ENCODE data around the gene LCA5L. TPM values are rescaled to one million over a fixed set of nuclear protein-coding genes. Genes with fewer than 3 reads are reported as not detected.

Gene LCA5L
- total RNA-seq, 1 experiment from 2014 or later, result 2.8 TPM

DNA sequence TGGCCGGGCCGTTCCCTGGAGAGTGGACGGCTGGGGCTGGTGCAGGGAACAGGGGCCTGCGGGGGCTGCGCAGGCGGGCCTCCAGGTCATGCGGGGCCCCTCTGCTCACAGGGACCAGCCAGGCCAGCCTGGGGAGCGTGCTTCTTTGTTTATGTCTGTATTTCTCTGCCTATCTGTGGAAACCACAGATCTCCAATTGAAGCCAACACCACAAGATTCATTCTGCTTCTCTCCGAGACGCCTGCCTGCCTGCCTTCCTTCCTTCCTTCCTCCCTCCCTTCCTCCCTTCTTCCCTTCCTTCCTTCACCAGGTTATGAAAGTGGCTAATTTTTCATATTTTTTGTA is 56.8 kb downstream of the LCA5L start:
- no peaks in the 10 kb centered on the region for H3K27me3 Mint-ChIP-seq (ENCODE audit: insufficient read depth, unreplicated experiment)
- CTCF ChIA-PET, result interaction anchor here (1.2 kb wide), 1 partner anchor 10 kb away, joined by 3 read pairs; no protein-coding TSS in a partner anchor
- TF ChIP-seq, protein P1, sequence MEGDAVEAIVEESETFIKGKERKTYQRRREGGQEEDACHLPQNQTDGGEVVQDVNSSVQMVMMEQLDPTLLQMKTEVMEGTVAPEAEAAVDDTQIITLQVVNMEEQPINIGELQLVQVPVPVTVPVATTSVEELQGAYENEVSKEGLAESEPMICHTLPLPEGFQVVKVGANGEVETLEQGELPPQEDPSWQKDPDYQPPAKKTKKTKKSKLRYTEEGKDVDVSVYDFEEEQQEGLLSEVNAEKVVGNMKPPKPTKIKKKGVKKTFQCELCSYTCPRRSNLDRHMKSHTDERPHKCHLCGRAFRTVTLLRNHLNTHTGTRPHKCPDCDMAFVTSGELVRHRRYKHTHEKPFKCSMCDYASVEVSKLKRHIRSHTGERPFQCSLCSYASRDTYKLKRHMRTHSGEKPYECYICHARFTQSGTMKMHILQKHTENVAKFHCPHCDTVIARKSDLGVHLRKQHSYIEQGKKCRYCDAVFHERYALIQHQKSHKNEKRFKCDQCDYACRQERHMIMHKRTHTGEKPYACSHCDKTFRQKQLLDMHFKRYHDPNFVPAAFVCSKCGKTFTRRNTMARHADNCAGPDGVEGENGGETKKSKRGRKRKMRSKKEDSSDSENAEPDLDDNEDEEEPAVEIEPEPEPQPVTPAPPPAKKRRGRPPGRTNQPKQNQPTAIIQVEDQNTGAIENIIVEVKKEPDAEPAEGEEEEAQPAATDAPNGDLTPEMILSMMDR (IDR thresholded peaks at IDR 0.05; ENCODE audit: unreplicated experiment), result no peak
- BruUV-seq (replicated peaks), result no TSS peak
- peaks cover 33% of the 10 kb centered on the region for H3K36me3 Mint-ChIP-seq (ENCODE audit: insufficient read depth, unreplicated experiment)
- H3K27ac Mint-ChIP-seq (ENCODE audit: low read depth, unreplicated experiment), result no peak overlapping the region
- no peaks in the 10 kb centered on the region for H3K9me3 Mint-ChIP-seq (ENCODE audit: unreplicated experiment)
- intact Hi-C loops (cut with micrococcal nuclease), result loop anchor here (1.0 to 5.0 kb wide), 4 partner anchors 40 to 206 kb away; partner anchors contain the start of genes BRWD1 and PSMG1
- H3K4me1 Mint-ChIP-seq (ENCODE audit: insufficient read depth, unreplicated experiment), result peaks cover 10% of the 10 kb centered on the region
- POLR2A ChIA-PET, result interaction anchor here (0.9 kb wide), 1 partner anchor 103 kb away, joined by 3 read pairs; no protein-coding TSS in a partner anchor
- no peak for DNase-seq (ENCODE audit: unreplicated experiment)
- H3K4me3 Mint-ChIP-seq (ENCODE audit: unreplicated experiment), result peak overlapping the region; percentile 68

DNA sequence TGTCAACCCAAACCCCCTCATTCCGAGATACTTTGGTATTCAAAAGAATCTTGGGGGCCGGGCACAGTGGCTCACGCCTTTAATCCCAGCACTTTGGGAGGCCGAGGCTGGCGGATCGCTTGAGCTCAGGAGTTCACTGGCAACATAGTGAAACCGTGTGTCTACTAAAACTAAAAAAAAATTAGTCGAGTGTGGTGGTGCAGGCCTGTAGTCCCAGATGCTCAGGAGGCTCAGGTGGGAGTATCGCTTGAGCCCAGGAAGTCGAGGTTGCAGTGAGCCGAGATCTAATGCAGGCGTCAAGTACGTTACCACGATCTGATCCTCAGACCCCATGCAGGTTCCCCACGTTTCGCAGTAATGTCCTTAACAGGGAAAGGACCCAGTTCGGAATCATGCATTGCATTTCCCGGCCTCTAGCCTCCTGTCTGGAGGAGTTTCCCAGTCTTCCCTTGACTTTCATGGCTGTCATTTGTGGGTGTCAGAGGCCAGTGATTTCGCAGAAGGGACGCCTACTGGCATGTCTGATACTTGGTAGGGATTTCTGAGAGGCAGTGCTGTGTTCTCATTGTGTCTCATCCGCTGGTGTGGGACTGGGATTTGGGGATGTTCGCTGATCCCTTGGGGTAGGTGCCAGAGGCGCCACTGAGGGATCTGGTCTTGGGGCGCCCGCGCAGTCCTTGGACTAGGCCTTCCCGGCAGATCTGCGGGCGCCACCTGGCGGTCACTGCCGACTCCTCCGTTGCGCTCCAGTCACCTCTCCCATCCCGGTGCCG is 57.4 kb downstream of the LCA5L start:
- ChIA-PET CTCF (interaction anchor here (0.6 to 3.8 kb wide), 17 partner anchors 13 to 1638 kb away, joined by 3 to 22 read pairs (median 4); no protein-coding TSS in a partner anchor), POLR2A (interaction anchor here (0.7 to 3.1 kb wide), 12 partner anchors 15 to 204 kb away, joined by 3 to 53 read pairs (median 4); partner anchors contain the start of genes BRWD1, HMGN1, LCA5L and PSMG1)
- Mint-ChIP-seq H3K27me3 (ENCODE audit: insufficient read depth, unreplicated experiment) (no peaks in the 10 kb centered on the region), H3K27ac (ENCODE audit: low read depth, unreplicated experiment) (peak overlapping the region; percentile 31), H3K4me1 (ENCODE audit: insufficient read depth, unreplicated experiment) (peaks cover 10% of the 10 kb centered on the region), H3K4me3 (ENCODE audit: unreplicated experiment) (peak overlapping the region; percentile 68), H3K9me3 (ENCODE audit: unreplicated experiment) (no peaks in the 10 kb centered on the region), H3K36me3 (ENCODE audit: insufficient read depth, unreplicated experiment) (peaks cover 32% of the 10 kb centered on the region)
- no TSS peak for BruUV-seq (replicated peaks)
- intact Hi-C loops (cut with micrococcal nuclease), result loop anchor here (1.0 to 5.0 kb wide), 4 partner anchors 40 to 205 kb away; partner anchors contain the start of genes BRWD1 and PSMG1
- DNase-seq (ENCODE audit: unreplicated experiment), result peak; percentile 88
- TF ChIP-seq, protein P1 (IDR thresholded peaks at IDR 0.05; ENCODE audit: unreplicated experiment), result peak; percentile 85

DNA sequence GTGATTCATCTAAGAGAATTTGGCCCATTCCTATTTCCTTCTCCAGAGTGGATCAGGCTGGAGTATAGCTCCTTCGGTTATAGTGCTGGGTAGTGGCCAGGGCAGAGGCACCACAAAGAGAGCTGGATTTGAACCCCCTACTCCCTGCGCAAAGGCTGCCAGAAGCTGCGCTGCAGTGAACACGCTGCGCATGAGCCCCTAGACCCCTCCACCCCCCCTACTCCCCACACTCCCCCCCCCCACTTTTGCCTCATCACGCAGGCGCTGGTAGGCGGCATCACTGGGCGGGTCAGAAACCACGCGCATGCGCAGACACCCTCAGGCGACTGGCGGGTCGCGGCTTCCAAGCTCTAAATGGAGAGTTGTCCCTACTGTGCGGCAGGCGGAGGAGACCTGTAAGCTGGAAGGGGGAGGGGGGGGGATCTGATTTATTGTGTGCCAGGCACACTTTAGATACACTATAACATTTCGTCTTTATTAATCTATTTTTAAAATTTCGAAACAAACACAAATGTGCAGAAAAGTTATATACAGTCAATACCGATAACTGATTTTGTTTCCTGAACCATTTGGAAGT is 58.0 kb downstream of the LCA5L start:
- H3K27me3 Mint-ChIP-seq (ENCODE audit: insufficient read depth, unreplicated experiment), result no peaks in the 10 kb centered on the region

More for the DNA sequence above, 58.0 kb downstream of the LCA5L start:
- Mint-ChIP-seq H3K4me1 (ENCODE audit: insufficient read depth, unreplicated experiment) (peaks cover 11% of the 10 kb centered on the region), H3K4me3 (ENCODE audit: unreplicated experiment) (peak overlapping the region; percentile 68), H3K27ac (ENCODE audit: low read depth, unreplicated experiment) (peak overlapping the region; percentile 31), H3K36me3 (ENCODE audit: insufficient read depth, unreplicated experiment) (peaks cover 26% of the 10 kb centered on the region), H3K9me3 (ENCODE audit: unreplicated experiment) (no peaks in the 10 kb centered on the region)
- intact Hi-C loops (cut with micrococcal nuclease), result loop anchor here (1.0 to 5.0 kb wide), 4 partner anchors 39 to 205 kb away; partner anchors contain the start of genes BRWD1 and PSMG1
- TF ChIP-seq, protein P1 (IDR thresholded peaks at IDR 0.05; ENCODE audit: unreplicated experiment), result no peak
- no TSS peak for BruUV-seq (replicated peaks)
- POLR2A ChIA-PET, result interaction anchor here (0.7 to 3.1 kb wide), 11 partner anchors 14 to 204 kb away, joined by 3 to 53 read pairs (median 5); partner anchors contain the start of genes BRWD1, HMGN1, LCA5L and PSMG1
- CTCF ChIA-PET, result interaction anchor here (0.6 to 3.8 kb wide), 18 partner anchors 13 to 1807 kb away, joined by 3 to 22 read pairs (median 3); no protein-coding TSS in a partner anchor
- peak; percentile 86 for DNase-seq (ENCODE audit: unreplicated experiment)
